Activated CD4-positive, alpha-beta T cell treated with anti-CD3 and anti-CD28 coated beads, Interleukin-2, amount 10 ng/mL, durations not matched to agents 7 days and 5 days (primary cell): Measurements from ENCODE around the gene PHC3. TPM values are rescaled to one million over a fixed set of nuclear protein-coding genes. Genes with fewer than 3 reads are reported as not detected.
A peak's percentile ranks its signal among the peaks of the same experiment; 100 is the strongest.

ENCODE experiments used
- CTCF ChIA-PET: fragments of 350-600 bp; sonication (Branson Sonifier 250); formaldehyde crosslinking; loops from one replicate; lab custom pipeline; 2021; ENCODE audit warnings: antibody characterized with exemption; lab: Charles Lee
- POLR2A ChIA-PET: fragments of 350-600 bp; sonication (Branson Sonifier 250); formaldehyde crosslinking; loops from one replicate; lab custom pipeline; 2021; ENCODE audit warnings: antibody characterized with exemption; lab: Charles Lee
- DNase-seq: peaks from one replicate; pipeline ENCODE4 v3.0.0-alpha.2; 2020
- H3K27ac Mint-ChIP-seq: one replicate; pipeline ENCODE4 v1.8.0; 2021; ENCODE audit warnings: mild to moderate bottlenecking, moderate library complexity, mixed read lengths
- H3K27me3 Mint-ChIP-seq: one replicate; pipeline ENCODE4 v1.8.0; 2021; ENCODE audit warnings: mixed read lengths
- H3K36me3 Mint-ChIP-seq: one replicate; pipeline ENCODE4 v1.8.0; 2021; ENCODE audit warnings: low read depth, mixed read lengths
- H3K4me1 Mint-ChIP-seq: one replicate; pipeline ENCODE4 v1.8.0; 2021; ENCODE audit warnings: mixed read lengths
- H3K4me3 Mint-ChIP-seq: one replicate; pipeline ENCODE4 v1.8.0; 2021; ENCODE audit warnings: mild to moderate bottlenecking, moderate library complexity, mixed read lengths
- H3K9me3 Mint-ChIP-seq: one replicate; pipeline ENCODE4 v1.8.0; 2021; ENCODE audit warnings: mixed read lengths
- total RNA-seq, 2 experiments: library from RNA; stranded (reverse); gene quantifications; one replicate each; pipeline ENCODE4 v1.2.3, GENCODE V29; 2021

The PHC3 gene
- total RNA-seq, 2 experiments from 2014 or later, result 67.5 to 103 TPM

DNA sequence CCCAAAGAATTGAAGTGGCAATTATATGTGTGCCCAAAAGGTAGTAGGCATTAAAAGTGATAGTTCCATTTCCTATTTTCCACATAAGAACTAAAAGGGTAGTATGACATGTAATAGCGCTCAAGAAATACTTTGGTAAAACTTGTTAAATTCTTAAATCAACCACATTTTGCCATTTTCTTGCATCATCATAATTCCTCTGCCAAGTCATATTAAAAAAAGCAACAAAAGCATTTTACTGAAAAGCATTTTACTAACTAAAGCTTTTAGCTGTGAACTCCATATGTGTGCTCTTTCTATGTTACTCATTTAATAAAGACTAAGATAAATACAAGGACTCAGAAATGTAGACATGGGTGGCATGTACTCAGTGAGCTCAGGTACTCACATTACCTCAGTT is 73.6 kb downstream of the PHC3 start:
- POLR2A ChIA-PET, result no interaction called here
- Mint-ChIP-seq H3K27me3 (no peaks in the 10 kb centered on the region), H3K27ac (no peak overlapping the region), H3K4me3 (no peak overlapping the region), H3K36me3 (peaks cover 48% of the 10 kb centered on the region), H3K9me3 (peaks cover 2% of the 10 kb centered on the region), H3K4me1 (peaks cover 15% of the 10 kb centered on the region)
- no peak for DNase-seq
- CTCF ChIA-PET, result no interaction called here

DNA sequence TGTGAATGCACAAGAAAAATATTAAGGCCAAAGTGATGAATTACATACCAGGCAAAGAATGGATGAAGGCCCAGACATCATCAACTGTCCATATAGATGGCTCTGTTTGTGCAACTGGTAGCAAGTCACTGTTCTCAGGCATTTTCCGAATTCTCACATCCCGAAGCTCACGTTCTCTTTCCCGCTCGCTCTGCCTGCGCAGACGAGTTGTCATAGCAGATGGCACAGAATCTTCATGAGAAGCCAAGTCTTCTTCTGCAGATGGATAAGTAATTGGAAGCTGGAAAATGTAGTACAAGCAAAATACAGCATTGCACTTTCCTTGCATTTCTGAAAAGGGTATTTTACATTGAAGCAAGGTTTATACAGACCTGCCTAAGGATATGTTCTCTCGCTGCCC is 79.1 kb downstream of the PHC3 start:
- H3K4me1 Mint-ChIP-seq, result peaks cover 7% of the 10 kb centered on the region
- ChIA-PET POLR2A (no interaction called here), CTCF (no interaction called here)
- no peaks in the 10 kb centered on the region for H3K27me3 Mint-ChIP-seq
- no peak overlapping the region for H3K27ac Mint-ChIP-seq
- H3K4me3 Mint-ChIP-seq, result no peak overlapping the region
- H3K36me3 Mint-ChIP-seq, result peaks cover 48% of the 10 kb centered on the region
- no peak for DNase-seq
- H3K9me3 Mint-ChIP-seq, result no peaks in the 10 kb centered on the region

DNA sequence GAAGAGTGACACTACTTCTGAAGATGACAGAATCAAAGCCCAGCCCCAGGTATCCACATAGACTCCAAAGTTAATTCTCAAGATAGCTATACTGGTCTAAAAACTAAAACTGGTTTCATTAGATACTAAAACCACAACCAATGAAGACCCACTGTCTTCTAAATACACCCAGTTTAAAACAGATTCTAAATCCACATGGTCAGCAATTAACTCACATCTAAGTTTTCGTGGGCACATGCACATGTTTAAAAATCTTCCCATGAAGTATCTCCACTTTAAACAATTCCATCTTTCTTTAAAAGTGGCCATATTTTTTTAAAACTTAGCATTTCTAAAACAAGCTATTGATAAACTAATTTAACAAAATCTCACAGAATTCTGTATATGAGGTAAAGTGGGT is 80.6 kb downstream of the PHC3 start:
- no peak for DNase-seq
- no peak overlapping the region for H3K4me3 Mint-ChIP-seq
- no peaks in the 10 kb centered on the region for H3K9me3 Mint-ChIP-seq
- no peak overlapping the region for H3K27ac Mint-ChIP-seq
- ChIA-PET CTCF (interaction anchor here (0.9 kb wide), 1 partner anchor 12 kb away, joined by 4 read pairs; no protein-coding TSS in a partner anchor), POLR2A (no interaction called here)
- peaks cover 7% of the 10 kb centered on the region for H3K4me1 Mint-ChIP-seq
- H3K36me3 Mint-ChIP-seq, result peaks cover 60% of the 10 kb centered on the region
- H3K27me3 Mint-ChIP-seq, result no peaks in the 10 kb centered on the region

DNA sequence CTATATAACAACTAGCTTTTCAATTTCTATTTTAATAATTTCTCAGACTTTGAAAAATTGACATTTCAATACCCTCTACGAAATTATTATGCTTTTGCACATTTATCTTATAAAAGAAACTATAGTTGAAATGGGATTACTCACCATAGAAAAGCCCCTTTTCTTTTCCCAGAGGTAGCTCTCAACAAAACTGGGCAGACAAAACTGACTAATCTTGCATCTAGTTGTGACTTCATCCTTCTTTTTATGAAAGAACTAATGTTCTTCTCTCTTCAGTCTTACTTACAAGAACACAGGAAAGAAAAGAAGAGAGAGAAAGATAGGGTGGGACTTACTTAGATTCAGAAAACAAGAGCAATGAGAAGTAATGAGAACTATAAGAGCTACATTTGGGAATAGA is 82.8 kb downstream of the PHC3 start:
- Mint-ChIP-seq H3K9me3 (no peaks in the 10 kb centered on the region), H3K4me3 (no peak overlapping the region), H3K27ac (no peak overlapping the region), H3K4me1 (peaks cover 7% of the 10 kb centered on the region), H3K27me3 (no peaks in the 10 kb centered on the region), H3K36me3 (peaks cover 73% of the 10 kb centered on the region)
- ChIA-PET POLR2A (no interaction called here), CTCF (interaction anchor here (0.6 to 1.6 kb wide), 4 partner anchors 18 to 768 kb away, joined by 3 to 5 read pairs (median 4); no protein-coding TSS in a partner anchor)
- DNase-seq, result no peak

DNA sequence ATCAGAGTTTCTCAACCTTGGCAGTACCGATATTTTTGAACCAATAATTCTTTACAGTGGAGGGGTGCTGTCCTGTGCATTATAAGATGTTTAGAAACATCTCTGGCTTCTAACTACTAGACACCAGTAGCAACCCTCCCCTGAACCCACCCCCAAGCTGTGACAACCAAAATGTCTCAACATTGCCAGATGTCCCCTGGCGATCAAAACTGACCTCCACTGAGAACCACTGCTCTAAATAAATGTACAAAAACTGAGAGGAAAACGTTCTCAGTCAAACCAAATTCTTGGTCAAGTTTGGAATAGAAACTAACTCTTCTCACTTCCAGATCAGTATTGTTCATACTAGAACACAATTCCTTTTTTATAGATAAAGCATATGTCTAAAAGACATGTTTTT is 85.2 kb downstream of the PHC3 start:
- H3K27ac Mint-ChIP-seq, result no peak overlapping the region
- POLR2A ChIA-PET, result no interaction called here

DNA sequence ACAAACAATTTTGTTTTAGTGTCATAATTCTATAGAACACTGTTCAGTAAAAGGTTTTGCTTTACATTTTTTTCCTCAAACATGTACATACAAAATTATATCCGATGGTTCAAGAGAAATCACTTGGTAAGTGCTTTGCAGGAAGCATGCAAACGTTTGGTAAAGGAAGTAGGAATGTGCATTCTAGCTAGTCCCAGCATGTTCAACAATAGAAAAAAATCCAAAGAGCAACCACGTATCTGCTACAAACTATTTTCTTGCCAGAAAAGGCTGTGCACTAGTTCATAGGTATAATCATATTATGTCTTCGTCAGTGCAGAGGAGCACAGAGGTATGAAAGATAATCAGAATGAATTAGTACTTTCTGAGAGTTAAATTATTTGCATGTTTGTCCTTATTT is 85.8 kb downstream of the PHC3 start:
- Mint-ChIP-seq H3K9me3 (no peaks in the 10 kb centered on the region), H3K4me3 (no peak overlapping the region), H3K36me3 (peaks cover 75% of the 10 kb centered on the region), H3K4me1 (peaks cover 7% of the 10 kb centered on the region), H3K27ac (no peak overlapping the region), H3K27me3 (no peaks in the 10 kb centered on the region)
- CTCF ChIA-PET, result interaction anchor here (1.0 kb wide), 1 partner anchor 58 kb away, joined by 3 read pairs; no protein-coding TSS in a partner anchor
- DNase-seq, result no peak
- POLR2A ChIA-PET, result no interaction called here

More for the DNA sequence above, 85.2 kb downstream of the PHC3 start:
- H3K9me3 Mint-ChIP-seq, result no peaks in the 10 kb centered on the region
- H3K4me3 Mint-ChIP-seq, result no peak overlapping the region
- no peaks in the 10 kb centered on the region for H3K27me3 Mint-ChIP-seq
- CTCF ChIA-PET, result no interaction called here
- H3K4me1 Mint-ChIP-seq, result peaks cover 7% of the 10 kb centered on the region
- DNase-seq, result no peak
- peaks cover 75% of the 10 kb centered on the region for H3K36me3 Mint-ChIP-seq

DNA sequence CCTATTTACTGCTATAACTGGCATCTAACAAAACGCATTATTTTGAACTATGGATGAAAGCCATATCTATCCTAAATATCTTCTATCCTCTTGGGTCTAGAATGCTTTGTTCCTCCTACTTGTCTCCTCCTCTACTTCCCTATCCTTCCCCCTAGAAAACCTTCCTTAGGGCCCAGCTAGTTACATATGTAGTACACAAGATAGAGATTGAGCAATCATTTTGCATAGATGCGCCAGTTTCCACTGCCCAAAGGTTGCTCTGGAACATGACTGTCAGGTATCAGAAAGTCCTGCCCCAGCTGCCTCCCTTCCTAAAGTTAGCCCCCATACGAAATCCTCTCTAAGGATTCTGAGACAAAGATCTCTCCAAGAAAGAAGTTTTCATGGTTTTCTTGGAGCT is 88.6 kb downstream of the PHC3 start:
- Mint-ChIP-seq H3K27me3 (no peaks in the 10 kb centered on the region), H3K36me3 (peaks cover 63% of the 10 kb centered on the region), H3K4me1 (no peaks in the 10 kb centered on the region), H3K4me3 (no peak overlapping the region), H3K27ac (no peak overlapping the region), H3K9me3 (no peaks in the 10 kb centered on the region)
- ChIA-PET POLR2A (no interaction called here), CTCF (no interaction called here)
- DNase-seq, result no peak

DNA sequence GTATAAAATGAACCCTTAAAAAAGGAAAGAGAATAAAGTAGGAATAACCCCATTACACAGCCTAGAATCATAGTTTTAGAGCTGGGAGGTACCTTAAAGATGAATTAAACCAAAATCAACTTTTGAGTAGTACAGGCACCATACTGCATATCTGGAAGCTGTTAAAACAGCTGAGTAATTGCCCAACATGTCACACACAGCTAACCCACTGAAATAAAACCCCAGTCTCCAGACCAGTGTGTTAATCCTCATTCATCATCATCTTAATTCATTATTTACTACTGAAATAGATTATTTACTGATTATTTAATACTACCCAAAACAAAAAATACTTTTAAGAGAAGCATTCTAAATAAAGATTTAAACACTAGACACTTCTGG is 90.9 kb downstream of the PHC3 start:
- Mint-ChIP-seq H3K27me3 (no peaks in the 10 kb centered on the region), H3K4me3 (no peak overlapping the region), H3K4me1 (no peaks in the 10 kb centered on the region), H3K27ac (no peak overlapping the region), H3K36me3 (peaks cover 54% of the 10 kb centered on the region), H3K9me3 (no peaks in the 10 kb centered on the region)
- POLR2A ChIA-PET, result no interaction called here
- no peak for DNase-seq
- CTCF ChIA-PET, result interaction anchor here (0.6 kb wide), 1 partner anchor 58 kb away, joined by 3 read pairs; no protein-coding TSS in a partner anchor

DNA sequence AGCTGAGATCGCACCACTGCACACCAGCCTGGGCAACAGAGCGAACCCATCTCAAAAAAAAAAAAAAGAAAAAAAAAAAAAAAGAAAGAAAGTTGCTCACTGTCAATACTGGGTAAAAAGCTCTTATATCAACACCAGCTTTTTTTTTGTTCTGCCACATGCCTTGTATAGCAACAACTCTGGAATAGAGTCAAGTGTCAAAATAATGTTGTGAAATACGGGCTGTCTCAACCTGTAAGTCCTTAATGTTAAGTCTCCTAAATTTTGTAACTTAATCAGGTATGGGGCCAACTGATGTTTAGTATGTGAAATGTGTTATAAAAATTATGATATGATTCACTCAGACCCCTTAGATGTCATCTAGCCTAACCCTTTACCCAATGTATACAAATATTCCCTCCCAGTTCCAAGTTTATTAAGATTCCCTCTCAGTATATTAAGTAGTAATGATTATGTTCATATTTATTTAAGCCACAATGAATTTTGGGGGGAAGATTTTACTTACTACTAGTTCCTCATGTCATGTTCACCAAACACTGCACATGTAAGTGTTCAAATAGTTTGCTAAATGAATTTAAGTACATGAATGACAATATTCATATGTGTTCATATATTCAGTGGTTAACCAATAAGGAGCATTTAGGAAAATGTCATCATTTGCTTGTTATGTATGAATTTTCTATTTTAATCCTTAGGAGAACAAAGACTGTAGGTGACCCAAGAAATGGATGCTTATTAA is 91.5 kb downstream of the PHC3 start:
- POLR2A ChIA-PET, result no interaction called here
- H3K27ac Mint-ChIP-seq, result no peak overlapping the region
- peaks cover 51% of the 10 kb centered on the region for H3K36me3 Mint-ChIP-seq

DNA sequence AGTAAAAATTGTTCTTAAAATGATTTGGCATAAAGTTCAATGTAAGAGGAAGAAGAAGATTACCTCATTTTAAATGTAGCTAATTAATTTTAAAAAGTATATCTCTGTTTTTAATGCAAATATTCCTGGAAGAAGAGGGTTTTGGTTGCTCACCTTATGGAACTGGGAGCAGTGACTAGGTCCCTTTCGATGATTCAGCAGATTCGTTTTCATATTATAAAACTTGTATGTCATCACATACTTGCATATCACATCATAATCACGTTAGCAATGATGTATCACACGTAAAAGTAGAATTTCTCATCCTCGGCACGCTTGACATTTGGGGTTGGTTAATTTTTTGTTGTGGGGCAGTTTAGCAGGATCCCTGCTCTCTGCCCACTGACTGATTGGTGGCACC is 96.1 kb downstream of the PHC3 start:
- Mint-ChIP-seq H3K9me3 (no peaks in the 10 kb centered on the region), H3K36me3 (peaks cover 27% of the 10 kb centered on the region), H3K27ac (peak overlapping the region; percentile 1), H3K27me3 (no peaks in the 10 kb centered on the region), H3K4me1 (no peaks in the 10 kb centered on the region), H3K4me3 (no peak overlapping the region)
- ChIA-PET POLR2A (no interaction called here), CTCF (no interaction called here)
- DNase-seq, result no peak

More for the DNA sequence above, 91.5 kb downstream of the PHC3 start:
- no peaks in the 10 kb centered on the region for H3K4me1 Mint-ChIP-seq
- DNase-seq, result no peak
- no peaks in the 10 kb centered on the region for H3K9me3 Mint-ChIP-seq
- CTCF ChIA-PET, result interaction anchor here (0.6 to 1.6 kb wide), 4 partner anchors 19 to 136 kb away, joined by 3 to 4 read pairs (median 3); no protein-coding TSS in a partner anchor
- no peak overlapping the region for H3K4me3 Mint-ChIP-seq
- no peaks in the 10 kb centered on the region for H3K27me3 Mint-ChIP-seq

DNA sequence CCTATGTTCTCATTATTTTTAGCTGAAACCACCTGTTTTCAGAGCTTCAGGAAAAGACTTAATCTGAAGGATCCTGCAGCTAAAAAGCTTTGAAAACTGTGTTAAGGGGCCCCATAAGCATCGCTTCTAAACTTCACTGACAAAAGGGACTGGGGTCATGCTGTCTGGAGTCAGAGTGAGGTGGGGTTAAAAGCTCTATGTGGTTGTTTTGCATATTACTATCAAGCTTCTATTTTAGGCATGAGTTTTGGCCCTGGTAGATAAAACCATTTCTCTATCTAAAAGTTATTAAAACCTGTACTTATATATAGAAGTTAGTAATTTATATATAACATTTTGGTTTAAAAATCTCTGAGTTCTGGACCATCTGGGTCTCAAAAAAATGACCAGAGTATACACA is 98.2 kb downstream of the PHC3 start:
- ChIA-PET CTCF (no interaction called here), POLR2A (no interaction called here)
- H3K9me3 Mint-ChIP-seq, result no peaks in the 10 kb centered on the region
- no peak for DNase-seq
- H3K27me3 Mint-ChIP-seq, result no peaks in the 10 kb centered on the region
- no peak overlapping the region for H3K27ac Mint-ChIP-seq
- no peak overlapping the region for H3K4me3 Mint-ChIP-seq
- no peaks in the 10 kb centered on the region for H3K4me1 Mint-ChIP-seq
- peaks cover 23% of the 10 kb centered on the region for H3K36me3 Mint-ChIP-seq

DNA sequence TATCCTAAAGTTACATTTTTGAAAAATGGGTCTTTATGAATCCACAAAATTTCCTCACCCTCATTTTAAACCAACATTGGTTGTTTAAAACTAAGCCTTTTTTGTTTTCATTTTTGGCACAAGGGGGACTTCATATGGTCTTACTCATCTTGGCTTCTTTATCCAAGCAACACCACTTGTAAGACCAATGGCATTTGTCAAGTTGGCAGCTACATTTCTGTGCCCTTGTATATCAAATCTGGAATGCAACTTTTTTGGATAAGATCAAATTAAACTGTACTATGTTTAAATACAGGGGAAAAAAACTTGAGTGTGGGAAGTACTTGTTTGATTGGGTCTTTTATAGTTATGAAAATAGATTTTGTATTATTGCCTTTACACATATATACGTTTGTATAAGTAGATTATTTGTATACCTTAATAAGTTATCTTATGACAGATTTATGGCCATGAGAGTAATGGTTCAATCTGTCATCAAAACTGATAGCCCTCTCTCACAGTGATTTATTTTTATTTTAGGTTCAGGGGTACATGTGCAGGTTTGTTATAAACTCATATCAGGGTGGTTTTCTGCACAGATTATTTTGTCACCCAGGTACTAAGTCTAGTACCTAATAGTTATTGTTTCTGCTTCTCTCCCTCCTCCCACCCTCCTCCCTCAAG is 100.3 kb downstream of the PHC3 start:
- DNase-seq, result no peak
- H3K27ac Mint-ChIP-seq, result no peak overlapping the region
- ChIA-PET POLR2A (no interaction called here), CTCF (no interaction called here)
- H3K9me3 Mint-ChIP-seq, result no peaks in the 10 kb centered on the region
- no peaks in the 10 kb centered on the region for H3K4me1 Mint-ChIP-seq
- peaks cover 22% of the 10 kb centered on the region for H3K36me3 Mint-ChIP-seq
- no peak overlapping the region for H3K4me3 Mint-ChIP-seq
- H3K27me3 Mint-ChIP-seq, result no peaks in the 10 kb centered on the region

DNA sequence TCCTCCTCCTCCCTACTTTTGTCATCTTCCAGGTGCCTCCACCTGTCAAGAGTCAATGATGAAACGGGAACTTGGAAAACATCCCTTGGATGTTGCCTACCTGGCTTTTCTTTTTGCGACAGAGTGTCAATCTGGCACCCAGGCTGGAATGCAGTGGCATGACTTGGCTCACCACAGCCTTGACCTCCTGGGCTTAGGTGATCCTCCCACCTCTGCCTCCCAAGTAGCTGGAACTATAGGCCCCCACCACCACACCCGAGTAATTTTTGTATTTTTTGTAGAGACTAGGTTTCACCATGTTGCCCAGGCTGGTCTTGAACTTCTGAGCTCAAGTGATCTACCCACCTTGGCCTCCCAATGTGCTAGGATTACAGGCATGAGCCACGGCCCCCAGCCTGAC is 100.9 kb downstream of the PHC3 start:
- ChIA-PET POLR2A (no interaction called here), CTCF (no interaction called here)
- Mint-ChIP-seq H3K4me1 (no peaks in the 10 kb centered on the region), H3K27me3 (no peaks in the 10 kb centered on the region), H3K4me3 (no peak overlapping the region), H3K9me3 (no peaks in the 10 kb centered on the region), H3K27ac (no peak overlapping the region), H3K36me3 (peaks cover 18% of the 10 kb centered on the region)
- no peak for DNase-seq
